SK-N-SH treated with all-trans-retinoic acid at 6 μM for 48 hours (cell line): ENCODE data around the gene FAS.

Experiments used
- ATAC-seq: fragments of 200-7000 bp; cut with Tn5 transposase; 3 replicates; pipeline ENCODE4 v1.9.1; 2020; ENCODE audit warnings: mild to moderate bottlenecking, moderate library complexity
- ARNTL ChIP-seq: fragments of 450-650 bp; formaldehyde crosslinking; IDR thresholded peaks from 2 replicates; pipeline ENCODE4 v1.5.0; 2020; ENCODE audit warnings: low read depth, mild to moderate bottlenecking, moderate library complexity, borderline replicate concordance
- BACH2 ChIP-seq: fragments of 250-450 bp; sonication (Bioruptor Pico); IDR thresholded peaks from 2 replicates; pipeline ENCODE4 v1.9.0; 2021; ENCODE audit warnings: mild to moderate bottlenecking, borderline replicate concordance
- CSDC2 ChIP-seq: fragments of 250-450 bp; sonication (Bioruptor Pico); IDR thresholded peaks from 2 replicates; pipeline ENCODE4 v1.5.0; 2020; ENCODE audit warnings: mild to moderate bottlenecking, moderate library complexity
- ESRRG ChIP-seq: fragments of 250-450 bp; sonication (Bioruptor Pico); IDR thresholded peaks from 2 replicates; pipeline ENCODE4 v1.6.1; 2021; ENCODE audit warnings: mild to moderate bottlenecking
- GLIS3 ChIP-seq: fragments of 250-450 bp; sonication (Bioruptor Pico); IDR thresholded peaks from 2 replicates; pipeline ENCODE4 v1.5.0; 2020; ENCODE audit warnings: mild to moderate bottlenecking, moderate library complexity
- ISL1 ChIP-seq: fragments of 250-450 bp; sonication (Bioruptor Pico); IDR thresholded peaks from 2 replicates; pipeline ENCODE4 v2.1.2; 2022; ENCODE audit warnings: mild to moderate bottlenecking, moderate library complexity
- PPARA ChIP-seq: fragments of 250-450 bp; sonication (Bioruptor Pico); IDR thresholded peaks from 2 replicates; pipeline ENCODE4 v1.5.0; 2020; ENCODE audit warnings: mild to moderate bottlenecking, borderline replicate concordance
- RARB ChIP-seq: fragments of 250-450 bp; sonication (Bioruptor Pico); IDR thresholded peaks from 2 replicates; pipeline ENCODE4 v1.8.0; 2021; ENCODE audit warnings: mild to moderate bottlenecking, moderate library complexity
- SNAI2 ChIP-seq: fragments of 250-450 bp; sonication (Bioruptor Pico); IDR thresholded peaks from 2 replicates; pipeline ENCODE4 v1.5.0; 2020; ENCODE audit warnings: mild to moderate bottlenecking, moderate library complexity
- TCF4 ChIP-seq: fragments of 250-450 bp; sonication (Bioruptor Pico); IDR thresholded peaks from 2 replicates; pipeline ENCODE4 v1.8.0; 2021; ENCODE audit warnings: mild to moderate bottlenecking, moderate library complexity, borderline replicate concordance
- TOX ChIP-seq: fragments of 250-450 bp; sonication (Bioruptor Pico); IDR thresholded peaks from 2 replicates; pipeline ENCODE4 v1.8.0; 2021; ENCODE audit warnings: mild to moderate bottlenecking, moderate library complexity, borderline replicate concordance
- ZNF565 ChIP-seq: fragments of 450-650 bp; formaldehyde crosslinking; conservative IDR thresholded peaks from 2 replicates; pipeline ENCODE4 v1.5.0; 2020; ENCODE audit warnings: low read depth, mild to moderate bottlenecking, moderate library complexity
- ZNF70 ChIP-seq: fragments of 450-650 bp; formaldehyde crosslinking; IDR thresholded peaks from 2 replicates; pipeline ENCODE4 v1.5.0; 2020; ENCODE audit warnings: mild to moderate bottlenecking, moderate library complexity
- ZNF8 ChIP-seq: fragments of 450-650 bp; formaldehyde crosslinking; IDR thresholded peaks from 2 replicates; pipeline ENCODE4 v1.5.0; 2020; ENCODE audit warnings: mild to moderate bottlenecking, moderate library complexity
- TF ChIP-seq, protein P1 (sequence below): fragments of 250-450 bp; sonication (Bioruptor Pico); IDR thresholded peaks from 2 replicates; pipeline ENCODE4 v1.8.0; 2021; ENCODE audit warnings: low read depth, mild to moderate bottlenecking, moderate library complexity, borderline replicate concordance
- TF ChIP-seq, protein P2 (sequence below): fragments of 250-450 bp; sonication (Bioruptor Pico); IDR thresholded peaks from 2 replicates; pipeline ENCODE4 v1.8.0; 2020; ENCODE audit warnings: mild to moderate bottlenecking, moderate library complexity, borderline replicate concordance
- TF ChIP-seq, protein P3 (sequence below): fragments of 250-450 bp; sonication (Bioruptor Pico); IDR thresholded peaks from 2 replicates; pipeline ENCODE4 v1.5.0; 2020; ENCODE audit warnings: mild to moderate bottlenecking, moderate library complexity
- TF ChIP-seq, protein P4 (sequence below): fragments of 250-450 bp; sonication (Bioruptor Pico); IDR thresholded peaks from 2 replicates; pipeline ENCODE4 v1.5.1; 2021; ENCODE audit warnings: mild to moderate bottlenecking, moderate library complexity
- TF ChIP-seq, protein P5 (sequence below): fragments of 250-450 bp; sonication (Bioruptor Pico); IDR thresholded peaks from 2 replicates; pipeline ENCODE4 v1.5.1; 2020; ENCODE audit warnings: low read depth, mild to moderate bottlenecking, moderate library complexity

FAS gene

DNA sequence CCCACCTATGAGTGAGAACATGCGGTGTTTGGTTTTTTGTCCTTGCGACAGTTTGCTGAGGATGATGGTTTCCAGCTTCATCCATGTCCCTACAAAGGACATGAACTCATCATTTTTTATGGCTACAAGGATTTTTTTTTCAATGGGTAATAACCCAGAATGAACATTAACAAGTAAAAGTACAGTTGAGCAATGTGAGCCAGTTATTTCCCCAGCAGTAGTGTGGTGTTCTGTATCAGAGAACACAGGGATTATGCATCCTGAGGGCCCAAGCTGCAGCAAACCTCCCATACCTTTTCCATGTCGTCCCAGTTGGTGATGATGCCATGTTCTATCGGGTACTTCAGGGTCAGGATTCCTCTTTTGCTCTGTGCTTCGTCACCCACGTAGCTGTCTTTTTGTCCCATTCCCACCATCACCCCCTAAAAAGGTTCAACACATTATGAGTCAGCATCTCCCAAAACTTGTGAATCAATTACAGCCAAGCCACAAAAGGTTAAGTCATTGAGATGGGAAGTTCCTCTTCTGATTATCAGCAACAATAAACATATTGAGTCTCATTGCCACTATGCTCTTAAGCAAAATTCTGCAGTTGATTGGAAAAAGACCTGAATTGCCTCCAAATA lies 43.5 kb upstream of the FAS start (continued):
- TF ChIP-seq ISL1 (CRISPR knock-in tag) = no peak
- no peak for TF ChIP-seq ZNF565 (CRISPR knock-in tag)

DNA sequence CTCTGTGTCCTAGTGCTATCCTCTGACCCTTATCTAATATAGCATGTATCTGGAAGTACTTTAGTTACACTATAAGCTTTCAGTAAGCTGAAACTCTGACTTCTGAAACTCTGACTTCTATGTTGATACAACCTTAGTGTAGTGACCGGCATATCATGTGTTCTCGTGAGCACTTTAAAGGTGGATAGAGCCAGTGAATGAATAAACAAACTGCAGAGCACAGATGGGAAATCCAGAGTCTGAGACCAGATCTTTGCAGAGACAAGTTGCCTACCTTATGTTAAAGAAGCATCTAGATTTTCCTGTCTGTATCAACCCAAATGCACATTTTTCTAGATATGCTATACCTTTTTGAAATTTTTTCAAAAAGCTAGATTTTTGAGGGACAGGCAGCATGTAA lies 41.5 kb upstream of the FAS start:
- ATAC-seq = no peak
- TF ChIP-seq, protein P1, sequence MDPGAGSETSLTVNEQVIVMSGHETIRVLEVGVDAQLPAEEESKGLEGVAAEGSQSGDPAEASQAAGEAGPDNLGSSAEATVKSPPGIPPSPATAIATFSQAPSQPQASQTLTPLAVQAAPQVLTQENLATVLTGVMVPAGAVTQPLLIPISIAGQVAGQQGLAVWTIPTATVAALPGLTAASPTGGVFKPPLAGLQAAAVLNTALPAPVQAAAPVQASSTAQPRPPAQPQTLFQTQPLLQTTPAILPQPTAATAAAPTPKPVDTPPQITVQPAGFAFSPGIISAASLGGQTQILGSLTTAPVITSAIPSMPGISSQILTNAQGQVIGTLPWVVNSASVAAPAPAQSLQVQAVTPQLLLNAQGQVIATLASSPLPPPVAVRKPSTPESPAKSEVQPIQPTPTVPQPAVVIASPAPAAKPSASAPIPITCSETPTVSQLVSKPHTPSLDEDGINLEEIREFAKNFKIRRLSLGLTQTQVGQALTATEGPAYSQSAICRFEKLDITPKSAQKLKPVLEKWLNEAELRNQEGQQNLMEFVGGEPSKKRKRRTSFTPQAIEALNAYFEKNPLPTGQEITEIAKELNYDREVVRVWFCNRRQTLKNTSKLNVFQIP = no peak
- TF ChIP-seq BACH2 (CRISPR knock-in tag) (no peak), ZNF70 (CRISPR knock-in tag) (no peak), ARNTL (CRISPR knock-in tag) (no peak), SNAI2 (CRISPR knock-in tag) (no peak), TOX (CRISPR knock-in tag) (no peak), ISL1 (CRISPR knock-in tag) (no peak), RARB (no peak), GLIS3 (CRISPR knock-in tag) (no peak)

DNA sequence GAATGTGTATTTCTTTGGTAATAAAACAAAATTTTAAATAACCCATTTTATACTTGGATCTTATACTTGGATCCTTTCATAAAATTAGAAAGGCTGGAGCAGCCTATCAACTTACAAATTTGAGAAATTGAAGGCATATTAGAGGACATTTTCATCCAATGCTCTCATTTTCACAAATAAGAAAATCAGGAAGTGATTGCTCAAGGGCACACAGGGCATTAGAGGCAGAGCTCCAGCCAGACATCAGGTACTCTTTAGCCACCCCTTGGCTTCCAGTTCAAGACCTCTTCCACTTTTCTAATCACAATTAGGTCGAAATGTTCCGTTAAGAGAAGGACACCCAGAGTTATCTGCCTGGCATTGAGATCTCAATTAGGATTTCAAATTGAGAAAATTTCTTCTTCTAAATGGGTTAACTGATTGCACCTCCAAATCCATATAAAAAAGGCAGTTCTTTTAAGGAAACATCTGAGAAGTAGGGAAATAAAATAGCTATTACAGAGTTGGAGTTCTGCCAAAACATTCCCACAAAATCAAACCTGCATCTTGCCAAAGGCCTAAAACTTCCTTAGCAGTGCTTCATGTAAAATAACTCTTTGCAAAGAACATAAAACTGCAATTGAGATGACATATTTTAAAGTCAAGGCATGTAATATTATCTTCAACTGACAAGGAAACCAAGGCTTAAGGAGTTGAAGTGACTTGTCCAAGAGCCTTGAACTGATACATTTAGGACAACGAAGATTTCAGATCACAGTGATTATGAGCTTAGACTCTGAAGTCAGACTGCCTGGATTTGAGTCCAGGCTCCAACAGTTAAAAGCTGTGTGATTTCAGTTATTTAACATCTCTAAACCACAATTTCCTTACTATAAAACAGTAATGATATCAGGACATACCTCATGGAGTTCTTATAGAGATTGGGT lies 40.4 kb upstream of the FAS start:
- no peak for ATAC-seq
- TF ChIP-seq, protein P2, sequence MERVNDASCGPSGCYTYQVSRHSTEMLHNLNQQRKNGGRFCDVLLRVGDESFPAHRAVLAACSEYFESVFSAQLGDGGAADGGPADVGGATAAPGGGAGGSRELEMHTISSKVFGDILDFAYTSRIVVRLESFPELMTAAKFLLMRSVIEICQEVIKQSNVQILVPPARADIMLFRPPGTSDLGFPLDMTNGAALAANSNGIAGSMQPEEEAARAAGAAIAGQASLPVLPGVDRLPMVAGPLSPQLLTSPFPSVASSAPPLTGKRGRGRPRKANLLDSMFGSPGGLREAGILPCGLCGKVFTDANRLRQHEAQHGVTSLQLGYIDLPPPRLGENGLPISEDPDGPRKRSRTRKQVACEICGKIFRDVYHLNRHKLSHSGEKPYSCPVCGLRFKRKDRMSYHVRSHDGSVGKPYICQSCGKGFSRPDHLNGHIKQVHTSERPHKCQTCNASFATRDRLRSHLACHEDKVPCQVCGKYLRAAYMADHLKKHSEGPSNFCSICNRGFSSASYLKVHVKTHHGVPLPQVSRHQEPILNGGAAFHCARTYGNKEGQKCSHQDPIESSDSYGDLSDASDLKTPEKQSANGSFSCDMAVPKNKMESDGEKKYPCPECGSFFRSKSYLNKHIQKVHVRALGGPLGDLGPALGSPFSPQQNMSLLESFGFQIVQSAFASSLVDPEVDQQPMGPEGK (CRISPR knock-in tag) = no peak
- no peak for TF ChIP-seq ZNF8 (CRISPR knock-in tag)
- TF ChIP-seq, protein P1 = no peak
- no peak for TF ChIP-seq RARB
- TF ChIP-seq PPARA = no peak
- TF ChIP-seq TCF4 (CRISPR knock-in tag) = no peak
- TF ChIP-seq ESRRG = no peak
- TF ChIP-seq, protein P3, sequence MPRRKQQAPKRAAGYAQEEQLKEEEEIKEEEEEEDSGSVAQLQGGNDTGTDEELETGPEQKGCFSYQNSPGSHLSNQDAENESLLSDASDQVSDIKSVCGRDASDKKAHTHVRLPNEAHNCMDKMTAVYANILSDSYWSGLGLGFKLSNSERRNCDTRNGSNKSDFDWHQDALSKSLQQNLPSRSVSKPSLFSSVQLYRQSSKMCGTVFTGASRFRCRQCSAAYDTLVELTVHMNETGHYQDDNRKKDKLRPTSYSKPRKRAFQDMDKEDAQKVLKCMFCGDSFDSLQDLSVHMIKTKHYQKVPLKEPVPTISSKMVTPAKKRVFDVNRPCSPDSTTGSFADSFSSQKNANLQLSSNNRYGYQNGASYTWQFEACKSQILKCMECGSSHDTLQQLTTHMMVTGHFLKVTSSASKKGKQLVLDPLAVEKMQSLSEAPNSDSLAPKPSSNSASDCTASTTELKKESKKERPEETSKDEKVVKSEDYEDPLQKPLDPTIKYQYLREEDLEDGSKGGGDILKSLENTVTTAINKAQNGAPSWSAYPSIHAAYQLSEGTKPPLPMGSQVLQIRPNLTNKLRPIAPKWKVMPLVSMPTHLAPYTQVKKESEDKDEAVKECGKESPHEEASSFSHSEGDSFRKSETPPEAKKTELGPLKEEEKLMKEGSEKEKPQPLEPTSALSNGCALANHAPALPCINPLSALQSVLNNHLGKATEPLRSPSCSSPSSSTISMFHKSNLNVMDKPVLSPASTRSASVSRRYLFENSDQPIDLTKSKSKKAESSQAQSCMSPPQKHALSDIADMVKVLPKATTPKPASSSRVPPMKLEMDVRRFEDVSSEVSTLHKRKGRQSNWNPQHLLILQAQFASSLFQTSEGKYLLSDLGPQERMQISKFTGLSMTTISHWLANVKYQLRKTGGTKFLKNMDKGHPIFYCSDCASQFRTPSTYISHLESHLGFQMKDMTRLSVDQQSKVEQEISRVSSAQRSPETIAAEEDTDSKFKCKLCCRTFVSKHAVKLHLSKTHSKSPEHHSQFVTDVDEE (CRISPR knock-in tag) = no peak
- no peak for TF ChIP-seq CSDC2

DNA sequence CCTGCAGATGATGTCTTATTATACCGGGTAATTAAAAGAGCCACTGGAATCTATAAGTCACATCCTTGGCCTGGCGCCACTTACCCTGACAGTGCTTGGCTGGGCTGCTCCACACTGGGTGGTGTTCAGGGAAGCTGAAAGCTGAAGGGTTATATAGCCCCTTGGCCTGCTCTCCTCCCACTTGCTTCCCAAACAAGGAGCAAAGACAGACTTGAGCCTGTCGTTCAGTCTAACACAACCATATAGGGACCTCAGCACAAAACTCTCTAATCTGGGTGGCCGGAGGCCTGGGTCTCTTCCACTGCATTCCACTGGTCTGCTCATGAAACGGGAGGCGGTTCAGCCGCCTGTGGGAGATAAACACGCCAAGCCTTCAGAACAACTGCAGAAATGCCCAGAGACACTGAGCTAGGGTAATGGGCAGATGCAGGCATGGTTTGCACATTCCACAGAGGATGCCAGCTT lies 37.9 kb upstream of the FAS start, which contains the start of gene ACTA2:
Gene ACTA2 (minus strand): TSS at position 127 of the 465 bp plus-strand sequence. CDS start 3,843 bp downstream, outside the sequence.
- ATAC-seq = peak; percentile 63
- no peak for TF ChIP-seq PPARA
- TF ChIP-seq, protein P4, sequence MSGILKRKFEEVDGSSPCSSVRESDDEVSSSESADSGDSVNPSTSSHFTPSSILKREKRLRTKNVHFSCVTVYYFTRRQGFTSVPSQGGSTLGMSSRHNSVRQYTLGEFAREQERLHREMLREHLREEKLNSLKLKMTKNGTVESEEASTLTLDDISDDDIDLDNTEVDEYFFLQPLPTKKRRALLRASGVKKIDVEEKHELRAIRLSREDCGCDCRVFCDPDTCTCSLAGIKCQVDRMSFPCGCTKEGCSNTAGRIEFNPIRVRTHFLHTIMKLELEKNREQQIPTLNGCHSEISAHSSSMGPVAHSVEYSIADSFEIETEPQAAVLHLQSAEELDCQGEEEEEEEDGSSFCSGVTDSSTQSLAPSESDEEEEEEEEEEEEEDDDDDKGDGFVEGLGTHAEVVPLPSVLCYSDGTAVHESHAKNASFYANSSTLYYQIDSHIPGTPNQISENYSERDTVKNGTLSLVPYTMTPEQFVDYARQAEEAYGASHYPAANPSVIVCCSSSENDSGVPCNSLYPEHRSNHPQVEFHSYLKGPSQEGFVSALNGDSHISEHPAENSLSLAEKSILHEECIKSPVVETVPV (CRISPR knock-in tag) = no peak
- TF ChIP-seq, protein P5, sequence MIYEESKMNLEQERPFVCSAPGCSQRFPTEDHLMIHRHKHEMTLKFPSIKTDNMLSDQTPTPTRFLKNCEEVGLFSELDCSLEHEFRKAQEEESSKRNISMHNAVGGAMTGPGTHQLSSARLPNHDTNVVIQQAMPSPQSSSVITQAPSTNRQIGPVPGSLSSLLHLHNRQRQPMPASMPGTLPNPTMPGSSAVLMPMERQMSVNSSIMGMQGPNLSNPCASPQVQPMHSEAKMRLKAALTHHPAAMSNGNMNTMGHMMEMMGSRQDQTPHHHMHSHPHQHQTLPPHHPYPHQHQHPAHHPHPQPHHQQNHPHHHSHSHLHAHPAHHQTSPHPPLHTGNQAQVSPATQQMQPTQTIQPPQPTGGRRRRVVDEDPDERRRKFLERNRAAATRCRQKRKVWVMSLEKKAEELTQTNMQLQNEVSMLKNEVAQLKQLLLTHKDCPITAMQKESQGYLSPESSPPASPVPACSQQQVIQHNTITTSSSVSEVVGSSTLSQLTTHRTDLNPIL (CRISPR knock-in tag) = no peak
- no peak for TF ChIP-seq ZNF565 (CRISPR knock-in tag)
- no peak for TF ChIP-seq CSDC2
- TF ChIP-seq RARB = no peak
- TF ChIP-seq TOX (CRISPR knock-in tag) = no peak
- no peak for TF ChIP-seq ZNF70 (CRISPR knock-in tag)
- no peak for TF ChIP-seq ISL1 (CRISPR knock-in tag)
